ENCODE data around the gene LRMDA.

LRMDA gene

GRCh38 chr10:76032700-76033039 lies 601.2 kb downstream of the LRMDA start:
- Histone ChIP-seq H3K79me2 (ENCODE audit: insufficient read depth, low read length) (no peaks in the 10 kb centered on the region), H3K36me3 (ENCODE audit: low read length) (no peaks in the 10 kb centered on the region), H3K4me3 (ENCODE audit: insufficient read depth, low read length, poor library complexity, severe bottlenecking) (no peak overlapping the region), H3F3A (ENCODE audit: insufficient read depth) (no peaks in the 10 kb centered on the region), H3K4me2 (ENCODE audit: low read depth, low read length, poor library complexity, severe bottlenecking) (no peak overlapping the region), H3K27me3 (ENCODE audit: low read length) (no peaks in the 10 kb centered on the region), H3K9ac (ENCODE audit: low read length) (no peak overlapping the region), H3K9me3 (ENCODE audit: insufficient read depth, low read length) (no peaks in the 10 kb centered on the region), H3K9me2 (replicated peaks; ENCODE audit: insufficient read depth, low read length) (no peaks in the 10 kb centered on the region), H3K27ac (ENCODE audit: low read depth, low read length) (no peak overlapping the region), H2AFZ (ENCODE audit: low read depth, low read length, severe bottlenecking) (no peak overlapping the region), H4K20me1 (ENCODE audit: low read depth, low read length) (no peaks in the 10 kb centered on the region)
- TF ChIP-seq EZH2phosphoT487 (conservative IDR thresholded peaks at IDR 0.05; ENCODE audit: low read length) (no peak), CTCF (IDR thresholded peaks at IDR 0.05; ENCODE audit: insufficient read depth, low read length, poor library complexity, severe bottlenecking) (no peak)

- TF ChIP-seq EZH2phosphoT487 (conservative IDR thresholded peaks at IDR 0.05; ENCODE audit: low read length) (no peak), CTCF (IDR thresholded peaks at IDR 0.05; ENCODE audit: insufficient read depth, low read length, poor library complexity, severe bottlenecking) (no peak)
- Histone ChIP-seq H4K20me1 (ENCODE audit: low read depth, low read length) (no peaks in the 10 kb centered on the region), H3F3A (ENCODE audit: insufficient read depth) (no peaks in the 10 kb centered on the region), H3K36me3 (ENCODE audit: low read length) (no peaks in the 10 kb centered on the region), H3K9me2 (replicated peaks; ENCODE audit: insufficient read depth, low read length) (no peaks in the 10 kb centered on the region), H3K9me3 (ENCODE audit: insufficient read depth, low read length) (no peaks in the 10 kb centered on the region), H3K9ac (ENCODE audit: low read length) (no peak overlapping the region), H3K27ac (ENCODE audit: low read depth, low read length) (no peak overlapping the region), H3K4me3 (ENCODE audit: insufficient read depth, low read length, poor library complexity, severe bottlenecking) (no peak overlapping the region), H2AFZ (ENCODE audit: low read depth, low read length, severe bottlenecking) (no peak overlapping the region), H3K4me2 (ENCODE audit: low read depth, low read length, poor library complexity, severe bottlenecking) (no peak overlapping the region), H3K27me3 (ENCODE audit: low read length) (no peaks in the 10 kb centered on the region), H3K79me2 (ENCODE audit: insufficient read depth, low read length) (no peaks in the 10 kb centered on the region)
These were observed 602.2 kb downstream of the LRMDA start for GRCh38 chr10:76033457-76034196.

- Histone ChIP-seq H3K27me3 (ENCODE audit: low read length) (no peaks in the 10 kb centered on the region), H3K27ac (ENCODE audit: low read depth, low read length) (no peak overlapping the region), H3K9me2 (replicated peaks; ENCODE audit: insufficient read depth, low read length) (no peaks in the 10 kb centered on the region), H3K4me2 (ENCODE audit: low read depth, low read length, poor library complexity, severe bottlenecking) (no peak overlapping the region), H3K9me3 (ENCODE audit: insufficient read depth, low read length) (no peaks in the 10 kb centered on the region), H3K36me3 (ENCODE audit: low read length) (no peaks in the 10 kb centered on the region), H3K9ac (ENCODE audit: low read length) (no peak overlapping the region), H2AFZ (ENCODE audit: low read depth, low read length, severe bottlenecking) (no peak overlapping the region), H4K20me1 (ENCODE audit: low read depth, low read length) (no peaks in the 10 kb centered on the region), H3F3A (ENCODE audit: insufficient read depth) (no peaks in the 10 kb centered on the region), H3K4me3 (ENCODE audit: insufficient read depth, low read length, poor library complexity, severe bottlenecking) (no peak overlapping the region), H3K79me2 (ENCODE audit: insufficient read depth, low read length) (no peaks in the 10 kb centered on the region)
- no peak for TF ChIP-seq CTCF (IDR thresholded peaks at IDR 0.05; ENCODE audit: insufficient read depth, low read length, poor library complexity, severe bottlenecking)
- TF ChIP-seq EZH2phosphoT487 (conservative IDR thresholded peaks at IDR 0.05; ENCODE audit: low read length) = no peak
These were observed 603.2 kb downstream of the LRMDA start for GRCh38 chr10:76034353-76035205.

Data from SU-DHL-6 (cell line).